HG03175 (cell line): ENCODE measurements around the gene AGO3.

Experiments
- ATAC-seq: cut with Tn5 transposase; IDR thresholded peaks from one replicate; pipeline ENCODE4 v1.9.1; 2021; ENCODE audit warnings: mild to moderate bottlenecking, moderate library complexity; ENCODE audit not compliant: unreplicated experiment

AGO3 gene

GRCh38 chr1:36119456-36119855, 188.6 kb downstream of the AGO3 start:
- no peak for ATAC-seq
